OCI-LY1 (cell line): ENCODE measurements around the gene ERMARD.

Source experiments
- H2AFZ ChIP-seq: fragments of 200-600 bp; sonication (generic), shearing (Covaris generic); 2 replicates; pipeline ENCODE4 v1.6.0; 2014; ENCODE audit warnings: antibody characterized with exemption, mild to moderate bottlenecking, low read length
- H3F3A ChIP-seq: fragments of 200-600 bp; sonication (generic), shearing (Covaris generic); 2 replicates; pipeline ENCODE4 v1.6.0; 2014; ENCODE audit warnings: mild to moderate bottlenecking, antibody characterized with exemption, low read length, moderate library complexity; ENCODE audit not compliant: insufficient read depth
- H3K27ac ChIP-seq: fragments of 200-600 bp; sonication (generic); 2 replicates; pipeline ENCODE4 v1.5.1; 2014; ENCODE audit warnings: low read length, mixed run types, mild to moderate bottlenecking, low read depth; ENCODE audit not compliant: poor library complexity, severe bottlenecking
- H3K27me3 ChIP-seq: fragments of 200-600 bp; sonication (generic); 2 replicates; pipeline ENCODE4 v1.6.0; 2014; ENCODE audit warnings: antibody characterized with exemption, mild to moderate bottlenecking, low read length, moderate library complexity; ENCODE audit not compliant: insufficient read depth
- H3K36me3 ChIP-seq: fragments of 200-600 bp; sonication (generic); 2 replicates; pipeline ENCODE4 v1.6.1; 2014; ENCODE audit warnings: mild to moderate bottlenecking, antibody characterized with exemption, low read length, moderate library complexity, mixed read lengths; ENCODE audit not compliant: insufficient read depth
- H3K4me1 ChIP-seq: fragments of 200-600 bp; sonication (generic); 2 replicates; pipeline ENCODE4 v1.5.1; 2014; ENCODE audit warnings: mild to moderate bottlenecking, low read length, moderate library complexity; ENCODE audit not compliant: insufficient read depth, severe bottlenecking
- H3K4me2 ChIP-seq: fragments of 200-600 bp; sonication (generic), shearing (Covaris generic); 2 replicates; pipeline ENCODE4 v1.6.1; 2014; ENCODE audit warnings: low read length
- H3K4me3 ChIP-seq: fragments of 200-600 bp; sonication (generic); 2 replicates; pipeline ENCODE4 v1.5.1; 2014; ENCODE audit warnings: low read length, low read depth, mild to moderate bottlenecking, mixed read lengths; ENCODE audit not compliant: poor library complexity, severe bottlenecking
- H3K79me2 ChIP-seq: fragments of 200-600 bp; shearing (Covaris generic); 2 replicates; pipeline ENCODE4 v1.6.1; 2016; ENCODE audit warnings: mixed run types, low read length, mixed read lengths; ENCODE audit not compliant: insufficient read depth
- H3K9ac ChIP-seq: fragments of 200-600 bp; sonication (generic), shearing (Covaris generic); 2 replicates; pipeline ENCODE4 v1.6.1; 2014; ENCODE audit warnings: mild to moderate bottlenecking, low read length, mixed read lengths
- H3K9me2 ChIP-seq: fragments of 200-600 bp; sonication (generic), shearing (Covaris generic); 2 replicates; pipeline ENCODE4 v1.6.1; 2014; ENCODE audit warnings: low read depth, mild to moderate bottlenecking, low read length, mixed read lengths
- H3K9me3 ChIP-seq: fragments of 200-600 bp; shearing (Covaris generic); 2 replicates; pipeline ENCODE4 v1.6.1; 2014; ENCODE audit warnings: low read length, mixed read lengths
- H4K20me1 ChIP-seq: fragments of 200-600 bp; sonication (generic), shearing (Covaris generic); 2 replicates; pipeline ENCODE4 v1.6.0; 2016; ENCODE audit warnings: mild to moderate bottlenecking, low read length; ENCODE audit not compliant: insufficient read depth
- CTCF ChIP-seq: fragments of 200-600 bp; sonication (generic), shearing (Covaris generic); IDR thresholded peaks from 2 replicates; pipeline ENCODE4 v1.5.1; 2017; ENCODE audit warnings: mild to moderate bottlenecking, antibody characterized with exemption, low read length, moderate library complexity, mixed read lengths
- EZH2 ChIP-seq: fragments of 200-600 bp; sonication (generic), shearing (Covaris generic); IDR thresholded peaks from 2 replicates; pipeline ENCODE4 v1.8.0; 2017; ENCODE audit warnings: borderline replicate concordance, mixed run types, mild to moderate bottlenecking, antibody characterized with exemption, low read length, moderate library complexity, mixed read lengths

The ERMARD gene

DNA sequence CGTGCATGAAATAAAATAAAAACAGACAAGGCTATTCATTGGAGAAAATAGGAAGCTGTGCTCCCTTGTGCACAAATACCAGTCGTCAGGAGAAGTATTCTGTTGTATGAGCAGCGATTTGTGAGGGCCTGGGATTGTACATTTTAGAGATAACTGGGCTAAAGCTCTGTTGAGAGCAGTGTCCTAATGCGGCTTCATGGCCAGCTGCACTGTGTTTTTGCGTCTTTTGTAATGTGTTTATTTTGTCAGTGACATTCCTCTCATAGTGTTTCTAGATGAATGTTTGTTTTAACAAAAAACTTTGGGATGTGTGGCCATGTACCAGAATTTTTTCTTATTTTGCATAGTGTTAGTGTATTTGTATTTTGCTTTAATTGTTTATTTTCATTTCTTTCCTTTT, 14.8 kb downstream of the ERMARD start:
- peaks cover 60% of the 10 kb centered on the region for H3K36me3 ChIP-seq
- no peaks in the 10 kb centered on the region for H3K27me3 ChIP-seq
- no peaks in the 10 kb centered on the region for H3K9me2 ChIP-seq
- H3K9ac ChIP-seq: no peak overlapping the region
- no peaks in the 10 kb centered on the region for H3F3A ChIP-seq
- H3K27ac ChIP-seq: no peak overlapping the region
- no peak overlapping the region for H3K4me3 ChIP-seq
- H3K79me2 ChIP-seq: no peaks in the 10 kb centered on the region
- H4K20me1 ChIP-seq: no peaks in the 10 kb centered on the region
- no peak overlapping the region for H2AFZ ChIP-seq
- H3K4me2 ChIP-seq: no peak overlapping the region
- H3K9me3 ChIP-seq: no peaks in the 10 kb centered on the region
- no peak for TF ChIP-seq CTCF
- no peak for TF ChIP-seq EZH2
- H3K4me1 ChIP-seq: no peaks in the 10 kb centered on the region

DNA sequence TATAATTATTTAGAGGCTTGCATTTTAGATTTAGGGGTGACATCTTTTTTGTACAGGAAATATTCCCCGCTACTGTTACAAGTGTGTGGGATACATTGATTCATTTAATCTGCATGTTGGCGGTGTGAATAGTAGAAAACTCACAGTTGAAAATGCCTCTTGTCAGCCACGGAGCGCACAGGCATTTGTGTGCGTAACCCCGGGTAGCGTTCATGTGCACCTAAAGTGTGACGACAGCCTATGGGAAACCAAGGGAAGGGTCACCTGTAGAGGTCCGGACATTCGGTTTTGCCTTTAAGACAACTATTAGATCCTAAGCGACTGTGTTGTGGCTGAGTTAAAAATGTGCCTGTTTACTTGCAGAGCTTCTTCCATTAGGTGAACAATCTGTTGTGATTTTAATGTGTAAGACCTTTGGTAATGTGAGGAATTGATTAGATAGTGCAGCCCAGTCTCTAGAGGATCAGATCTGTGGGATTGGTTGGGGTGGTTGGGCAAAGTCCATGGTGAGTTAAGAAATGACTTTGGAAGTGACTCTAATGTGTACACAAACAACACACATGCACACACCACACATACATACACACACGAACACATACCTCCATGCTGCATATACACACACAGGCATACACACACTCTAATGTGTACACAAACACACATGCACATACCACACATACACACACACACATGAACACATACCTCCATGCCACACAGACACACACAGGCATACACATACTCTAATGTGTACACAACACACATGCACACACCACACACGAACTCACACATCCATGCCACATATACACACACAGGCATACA, 15.7 kb downstream of the ERMARD start:
- no peak overlapping the region for H3K9ac ChIP-seq
- H4K20me1 ChIP-seq: no peaks in the 10 kb centered on the region
- no peak overlapping the region for H3K4me2 ChIP-seq
- H3K4me3 ChIP-seq: no peak overlapping the region
- no peak overlapping the region for H2AFZ ChIP-seq
- H3K36me3 ChIP-seq: peaks cover 61% of the 10 kb centered on the region
- H3K4me1 ChIP-seq: no peaks in the 10 kb centered on the region
- no peaks in the 10 kb centered on the region for H3F3A ChIP-seq
- no peaks in the 10 kb centered on the region for H3K9me2 ChIP-seq
- H3K27me3 ChIP-seq: no peaks in the 10 kb centered on the region
- TF ChIP-seq CTCF (no peak), EZH2 (no peak)
- H3K27ac ChIP-seq: no peak overlapping the region
- H3K79me2 ChIP-seq: no peaks in the 10 kb centered on the region
- H3K9me3 ChIP-seq: no peaks in the 10 kb centered on the region

- H3K4me2 ChIP-seq: no peak overlapping the region
- H3K27me3 ChIP-seq: no peaks in the 10 kb centered on the region
- no peak overlapping the region for H3K27ac ChIP-seq
- no peaks in the 10 kb centered on the region for H4K20me1 ChIP-seq
- H3K4me3 ChIP-seq: no peak overlapping the region
- no peaks in the 10 kb centered on the region for H3K4me1 ChIP-seq
- no peak overlapping the region for H2AFZ ChIP-seq
- no peaks in the 10 kb centered on the region for H3F3A ChIP-seq
- no peaks in the 10 kb centered on the region for H3K9me2 ChIP-seq
- no peak overlapping the region for H3K9ac ChIP-seq
- no peaks in the 10 kb centered on the region for H3K79me2 ChIP-seq
- H3K9me3 ChIP-seq: no peaks in the 10 kb centered on the region
- H3K36me3 ChIP-seq: peaks cover 23% of the 10 kb centered on the region
- TF ChIP-seq EZH2 (no peak), CTCF (no peak)
These were observed 22.9 kb downstream of the ERMARD start for GRCh38 chr6:169774347-169774746.
